Suppressor macrophage (primary cell): ENCODE measurements around the gene MATR3.
"Not testable (repeated sequence)": the region's sequence is repeated elsewhere in the genome, so short reads cannot be mapped to it uniquely, and the experiment has no call there.

ENCODE experiments used
- DNase-seq, 4 experiments: peaks; one replicate each; pipeline ENCODE4 v3.0.0-alpha.2; 2020 to 2022

Gene MATR3

GRCh38 chr5:139297439-139298133 is 4.0 kb downstream of the MATR3 start:
- no peak for DNase-seq

DNA sequence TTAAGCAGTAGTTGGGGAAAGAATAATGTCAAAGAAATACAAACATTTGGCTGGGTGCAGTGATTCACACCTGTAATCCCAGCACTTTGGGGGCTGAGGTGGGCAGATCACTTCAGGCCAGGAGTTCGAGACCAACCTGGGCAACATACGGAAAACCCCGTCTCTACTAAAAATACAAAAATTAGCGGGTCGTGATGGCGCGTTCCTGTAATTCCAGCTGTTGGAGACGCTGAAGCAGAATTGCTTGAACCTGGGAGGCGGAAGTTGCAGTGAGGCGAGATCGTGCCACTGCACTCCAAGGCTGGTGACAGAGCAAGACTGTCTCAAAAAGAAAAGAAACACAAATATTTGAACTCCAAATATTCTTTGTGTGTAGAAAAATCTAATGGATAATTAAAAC is 4.7 kb downstream of the MATR3 start:
- DNase-seq = no peak

DNA sequence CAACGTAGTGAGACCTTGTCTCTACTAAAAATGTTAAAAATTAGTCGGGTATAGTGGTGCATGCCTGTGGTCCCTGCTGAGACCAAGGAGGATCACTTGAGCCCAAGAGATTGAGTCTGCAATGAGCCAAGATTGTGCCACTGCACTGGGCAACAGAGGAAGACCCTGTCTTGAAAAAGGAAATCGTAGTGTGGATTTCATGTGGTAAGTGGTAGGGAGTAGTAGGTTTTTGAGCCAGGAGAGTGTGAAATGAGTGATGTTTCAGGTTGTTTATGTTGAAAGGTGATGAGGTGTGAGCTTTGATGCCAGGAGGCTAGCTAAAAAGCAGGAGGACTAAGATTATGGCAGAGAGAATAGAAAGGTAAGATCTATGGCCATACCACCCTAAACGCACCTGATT is 5.9 kb downstream of the MATR3 start:
- DNase-seq = no peak

- DNase-seq = no peak
These were observed 8.4 kb downstream of the MATR3 start for GRCh38 chr5:139301808-139302499.

DNA sequence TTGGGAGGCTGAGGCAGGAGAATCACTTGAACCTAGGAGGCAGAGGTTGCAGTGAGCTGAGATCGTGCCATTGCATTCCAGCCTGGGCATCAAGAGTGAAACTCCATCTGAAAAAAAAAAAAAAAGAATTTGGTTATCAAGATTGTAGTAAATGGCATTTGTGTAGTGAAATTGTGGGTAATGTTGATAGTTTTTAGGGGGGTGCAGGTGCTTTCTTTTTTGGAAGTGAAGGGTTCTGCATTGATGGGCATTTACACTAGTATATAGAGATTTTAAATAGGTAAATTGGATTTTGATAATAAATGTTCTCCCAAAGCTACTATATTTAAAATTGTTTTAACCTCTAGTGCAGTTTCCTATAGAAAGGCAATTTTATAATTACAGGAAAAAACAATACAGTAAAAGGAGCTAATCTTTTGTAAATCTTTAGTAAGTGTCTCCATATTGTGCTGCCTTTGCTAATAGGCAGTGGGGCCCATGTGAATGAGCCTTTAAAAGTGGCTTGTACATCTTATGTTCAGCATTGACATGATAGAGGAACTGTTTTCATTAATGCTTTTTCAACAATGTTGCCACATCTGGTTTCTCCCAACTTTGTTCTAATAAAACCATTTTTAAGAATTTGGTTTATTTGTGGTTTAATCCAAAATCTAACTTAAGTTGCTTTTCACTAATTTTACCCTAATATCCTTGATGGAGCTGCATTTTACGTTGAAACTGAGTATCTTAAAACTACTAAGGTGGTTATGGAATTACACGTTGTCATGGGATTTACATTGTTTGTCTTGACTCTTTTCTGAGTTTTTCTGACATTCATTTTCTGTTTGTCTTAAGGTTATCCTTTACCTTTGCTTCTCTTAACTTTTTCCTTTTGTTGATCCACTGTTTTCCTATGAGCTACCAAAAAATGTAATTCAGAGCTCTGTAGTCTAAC is 11.1 kb downstream of the MATR3 start:
- DNase-seq = peak in 1 of 4 experiments; percentile 23

- no peak for DNase-seq
These were observed 12.7 kb downstream of the MATR3 start for GRCh38 chr5:139306197-139306596.

DNA sequence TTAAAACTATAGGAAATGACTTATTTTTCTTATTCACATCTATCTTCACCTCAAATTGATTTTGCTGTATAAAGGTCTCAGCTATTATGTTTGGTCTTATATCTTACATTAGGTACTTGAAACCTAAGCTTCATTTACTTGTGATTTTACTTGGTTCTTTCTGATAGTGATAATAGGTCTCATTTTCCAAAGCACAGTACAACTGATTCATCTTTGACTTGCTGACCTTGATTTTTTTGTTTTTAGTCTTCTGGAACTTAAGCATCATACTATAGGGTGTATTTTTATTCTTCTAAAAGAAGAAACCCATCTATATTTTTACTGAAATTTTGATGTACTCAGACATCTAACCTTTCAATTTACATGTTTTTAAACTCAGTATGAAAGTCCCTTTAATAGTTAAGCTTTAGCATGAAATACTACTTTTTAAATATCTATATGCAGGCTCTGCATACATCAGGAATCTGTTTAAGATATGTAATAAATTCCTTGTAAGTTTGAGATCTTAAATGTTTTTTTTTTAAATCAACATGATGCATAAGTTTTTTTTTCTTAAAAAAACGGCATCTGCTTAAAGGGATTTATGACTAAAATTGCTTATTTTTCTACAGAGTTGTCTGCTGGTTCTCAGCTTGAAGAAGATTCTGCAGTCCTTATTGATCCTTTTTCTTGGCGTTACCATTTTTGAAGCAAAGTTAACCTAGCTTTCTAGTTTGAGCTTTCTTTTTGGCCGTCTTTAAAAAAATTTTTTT is 13.3 kb downstream of the MATR3 start:
- no peak for DNase-seq

- DNase-seq = no peak
These were observed 15.3 kb downstream of the MATR3 start for GRCh38 chr5:139308797-139309196.

DNA sequence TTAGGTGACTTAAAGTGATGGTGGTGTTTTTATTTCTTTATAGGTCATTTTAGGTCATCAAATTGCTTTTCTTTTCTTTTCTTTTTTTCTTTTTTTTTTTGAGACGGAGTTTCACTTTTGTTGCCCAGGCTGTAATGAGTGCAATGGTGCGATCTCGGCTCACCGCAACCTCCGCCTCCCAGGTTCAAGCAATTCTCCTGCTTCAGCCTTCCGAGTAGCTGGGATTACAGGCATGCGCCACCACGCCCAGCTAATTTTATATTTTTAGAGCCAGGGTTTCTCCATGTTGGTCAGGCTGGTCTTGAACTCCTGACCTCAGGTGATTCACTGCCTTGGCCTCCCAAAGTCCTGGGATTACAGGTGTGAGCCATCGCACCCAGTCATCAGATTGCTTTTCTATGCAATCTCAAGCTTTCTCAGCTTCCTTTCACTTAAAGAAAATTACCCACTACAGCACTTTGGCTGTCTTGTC is 17.2 kb downstream of the MATR3 start:
- not testable (repeated sequence) for DNase-seq

GRCh38 chr5:139312075-139312474 is 18.5 kb downstream of the MATR3 start:
- DNase-seq = no peak

GRCh38 chr5:139314276-139314675 is 20.7 kb downstream of the MATR3 start:
- no peak for DNase-seq

DNA sequence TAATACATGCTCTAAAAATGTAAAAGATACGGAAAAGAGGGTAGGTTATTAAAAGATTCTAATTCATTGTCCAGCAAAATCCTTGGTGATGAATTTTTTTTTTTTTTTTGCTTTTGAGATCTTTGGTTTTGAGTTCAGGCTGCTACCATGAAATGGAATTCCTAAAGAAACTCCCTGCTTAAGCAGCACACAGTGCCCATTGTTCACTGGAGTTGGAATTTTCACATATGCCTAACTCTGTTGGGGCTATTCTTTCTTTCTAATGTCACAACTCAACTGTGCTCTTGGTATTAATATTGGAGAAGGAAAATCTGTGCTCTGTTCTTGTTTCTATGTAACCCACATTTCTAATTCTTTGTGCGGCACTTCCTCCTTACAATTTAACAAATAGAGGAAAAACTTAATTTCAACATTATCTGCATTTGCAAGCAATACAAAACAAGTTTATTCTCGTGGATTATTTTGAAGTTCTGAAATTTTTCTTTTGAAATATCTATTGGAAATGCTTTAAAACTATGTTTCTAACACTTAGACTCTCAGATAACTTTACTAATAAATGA is 21.6 kb downstream of the MATR3 start:
- peak in 2 of 4 experiments; percentile 20 to 44 for DNase-seq

DNA sequence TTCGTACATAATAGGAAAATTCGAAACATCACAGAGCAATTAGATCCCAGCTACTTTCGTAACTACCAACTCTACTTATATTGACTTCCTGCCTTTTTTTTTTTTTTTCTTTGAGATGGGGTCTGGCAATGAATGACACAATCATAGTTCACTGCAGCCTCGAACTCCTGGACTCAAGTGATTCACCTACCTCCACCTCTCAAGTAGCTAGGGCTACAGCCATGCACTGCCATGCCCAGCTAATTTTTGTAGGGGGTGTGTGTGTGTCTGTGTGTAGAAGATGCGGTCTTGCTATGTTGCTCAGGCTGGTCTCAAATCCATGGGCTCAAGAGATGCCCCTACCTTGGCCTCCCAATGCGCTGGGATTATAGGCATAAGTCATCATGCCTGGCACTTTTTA is 42.3 kb downstream of the MATR3 start:
- DNase-seq = no peak

DNA sequence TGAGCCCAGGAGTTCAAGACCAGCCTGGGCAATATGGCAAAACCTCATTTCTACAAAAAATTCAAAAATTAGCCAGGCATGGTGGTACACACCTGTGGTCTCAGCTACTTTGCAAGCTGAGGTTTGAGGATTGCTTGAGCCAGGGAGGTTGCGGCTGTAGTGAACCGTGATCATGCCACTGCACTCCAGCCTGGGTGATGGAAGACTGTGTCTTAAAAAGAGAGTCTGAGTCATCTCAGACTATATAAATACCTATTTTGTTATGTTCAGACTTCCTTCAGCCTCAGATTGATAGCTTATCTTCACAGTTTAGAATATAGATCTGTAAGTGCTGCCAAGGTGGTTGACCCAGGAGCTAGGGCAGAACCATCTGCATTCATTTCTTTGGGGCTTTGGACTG is 46.5 kb downstream of the MATR3 start:
- no peak for DNase-seq

- no peak for DNase-seq
These were observed 47.7 kb downstream of the MATR3 start for GRCh38 chr5:139341187-139341688.

- DNase-seq = peak; percentile 97 to 98 (median 98)
These were observed 48.3 kb downstream of the MATR3 start, which contains the start of gene PAIP2 for GRCh38 chr5:139341689-139342422. Gene PAIP2, plus strand, starts transcription at chr5:139341854. Its CDS starts 21,931 bp downstream, at chr5:139363785.

DNA sequence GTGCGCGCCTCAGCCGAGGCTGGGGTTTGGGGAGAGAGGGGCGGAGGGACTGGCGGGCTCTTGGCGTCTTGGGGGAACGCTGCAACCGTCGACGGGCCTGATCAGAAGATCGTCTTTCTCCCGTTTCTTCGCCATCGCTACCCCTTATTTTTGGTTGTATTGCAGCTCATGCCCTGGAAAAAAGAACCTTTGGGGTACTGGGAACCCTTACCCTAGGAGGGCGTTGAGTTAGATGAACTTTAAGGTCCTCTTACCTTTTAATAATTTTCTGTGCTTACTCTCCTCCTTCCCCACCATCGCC is 48.8 kb downstream of the MATR3 start:
- no peak for DNase-seq

- DNase-seq = no peak
These were observed 49.9 kb downstream of the MATR3 start for GRCh38 chr5:139343476-139343875.

DNA sequence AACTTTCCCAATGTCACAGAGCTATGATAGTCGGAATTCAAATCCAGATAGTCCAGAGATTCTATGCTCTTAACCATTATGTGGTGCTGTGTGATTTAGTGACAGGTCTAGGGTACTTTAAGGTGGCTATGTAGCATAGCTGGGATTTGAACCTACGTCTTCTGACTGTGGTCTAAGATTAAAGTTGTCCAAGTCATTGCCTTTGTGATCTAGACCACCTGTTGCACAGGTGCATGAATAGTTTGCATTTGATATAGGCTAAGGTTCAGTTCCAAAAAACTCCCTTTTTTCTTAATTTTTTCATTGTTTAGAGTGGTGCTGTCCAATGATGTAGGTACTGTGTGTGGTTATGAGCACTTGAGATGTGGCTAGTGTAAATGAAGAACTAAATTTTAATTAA is 50.6 kb downstream of the MATR3 start:
- DNase-seq = no peak

- DNase-seq = not testable (repeated sequence)
These were observed 51.9 kb downstream of the MATR3 start for GRCh38 chr5:139345442-139345841.

DNA sequence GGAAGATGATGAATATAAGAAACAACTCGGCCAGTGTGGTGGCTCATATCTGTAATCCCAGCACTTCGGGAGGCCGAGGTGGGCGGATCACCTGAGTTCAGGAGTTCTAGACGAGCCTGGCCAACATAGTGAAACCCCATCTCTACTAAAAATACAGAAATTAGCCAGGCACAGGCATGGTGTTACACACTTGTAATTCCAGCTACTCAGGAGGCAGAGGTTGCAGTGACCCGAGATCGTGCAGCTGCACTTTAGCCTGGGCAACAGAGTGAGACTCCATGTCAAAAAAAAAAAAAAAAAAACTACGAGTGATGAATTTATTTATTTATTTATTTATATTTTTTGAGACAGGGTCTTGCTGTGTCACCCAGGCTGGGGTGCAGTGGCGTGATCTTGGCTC is 54.3 kb downstream of the MATR3 start:
- DNase-seq = not testable (repeated sequence)
